ENCODE measurements around the gene MYCL.

DNA sequence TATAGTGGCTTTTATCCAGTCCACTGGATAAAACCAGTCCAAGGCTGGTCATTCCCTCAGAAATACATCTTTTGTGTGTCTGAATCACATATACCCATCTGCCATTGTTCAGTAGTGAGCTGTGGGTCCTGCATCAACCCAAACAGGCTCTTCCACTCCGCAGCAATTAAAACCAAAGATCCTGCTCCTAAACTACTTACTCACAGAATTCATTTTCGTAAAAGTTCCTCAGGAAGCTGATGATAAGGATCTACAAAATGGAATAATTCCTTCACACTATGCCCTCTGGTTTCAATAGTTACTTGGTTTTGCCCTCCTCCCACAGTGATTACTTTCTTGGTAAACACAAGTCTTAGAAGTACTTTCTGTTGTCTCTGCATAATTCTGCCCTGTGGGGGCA lies 48.2 kb upstream of the MYCL start:
- no peak for TF ChIP-seq POLR2AphosphoS5 (IDR thresholded peaks at IDR 0.05; ENCODE audit: low read length)
- TF ChIP-seq, protein P1, sequence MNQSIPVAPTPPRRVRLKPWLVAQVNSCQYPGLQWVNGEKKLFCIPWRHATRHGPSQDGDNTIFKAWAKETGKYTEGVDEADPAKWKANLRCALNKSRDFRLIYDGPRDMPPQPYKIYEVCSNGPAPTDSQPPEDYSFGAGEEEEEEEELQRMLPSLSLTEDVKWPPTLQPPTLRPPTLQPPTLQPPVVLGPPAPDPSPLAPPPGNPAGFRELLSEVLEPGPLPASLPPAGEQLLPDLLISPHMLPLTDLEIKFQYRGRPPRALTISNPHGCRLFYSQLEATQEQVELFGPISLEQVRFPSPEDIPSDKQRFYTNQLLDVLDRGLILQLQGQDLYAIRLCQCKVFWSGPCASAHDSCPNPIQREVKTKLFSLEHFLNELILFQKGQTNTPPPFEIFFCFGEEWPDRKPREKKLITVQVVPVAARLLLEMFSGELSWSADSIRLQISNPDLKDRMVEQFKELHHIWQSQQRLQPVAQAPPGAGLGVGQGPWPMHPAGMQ (IDR thresholded peaks at IDR 0.05; ENCODE audit: borderline replicate concordance) = no peak

Data from GM12878 (cell line).